Erythroblast (primary cell): Measurements from ENCODE around the gene C10orf143.

Experiments used
- GATA1 ChIP-seq: IDR thresholded peaks from 2 replicates; pipeline ENCODE4 v1.6.1; 2011; ENCODE audit warnings: low read depth, mild to moderate bottlenecking, control low read depth, low read length, moderate library complexity
- POLR2A ChIP-seq: IDR thresholded peaks from 2 replicates; pipeline ENCODE4 v1.6.1; 2011; ENCODE audit warnings: mild to moderate bottlenecking, low read length

DNA sequence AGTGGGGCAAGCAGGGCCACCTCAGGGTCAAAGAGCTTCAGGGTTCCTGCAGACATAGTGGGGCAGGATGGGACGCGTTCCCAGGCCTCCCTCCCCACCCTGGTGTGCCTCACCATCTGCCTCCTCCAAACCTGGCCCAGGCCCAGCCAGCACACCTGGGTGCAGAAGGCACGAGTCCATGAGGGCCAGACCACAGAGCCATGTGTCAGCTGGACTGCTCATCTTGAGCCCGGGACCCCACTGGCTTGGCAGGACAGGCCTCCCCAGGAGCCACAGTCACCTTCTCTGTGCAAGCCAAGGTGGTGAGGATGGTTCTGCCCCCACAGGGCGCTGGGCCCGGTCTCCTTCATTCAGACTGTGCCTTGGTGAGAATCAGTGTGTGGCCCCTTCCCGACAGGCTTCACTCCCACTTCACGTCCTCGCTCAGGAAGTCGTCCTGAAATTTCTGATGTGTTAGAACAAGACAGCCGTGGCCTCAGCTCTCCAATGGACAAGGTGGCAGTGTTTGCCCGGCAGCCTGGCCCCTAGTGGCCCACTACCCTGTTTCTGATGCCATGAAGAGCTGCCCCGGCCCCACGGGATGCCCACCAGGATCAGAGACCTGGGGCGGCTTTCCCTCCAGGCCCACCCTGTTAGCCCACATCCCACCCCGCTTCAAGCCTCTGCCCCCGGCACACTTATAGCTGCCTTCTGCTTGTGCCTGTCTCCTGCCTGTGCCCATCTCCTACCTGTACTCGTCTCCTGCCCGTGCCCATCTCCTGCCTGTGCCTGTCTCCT lies 87.0 kb downstream of the C10orf143 start:
- TF ChIP-seq POLR2A = no peak
- TF ChIP-seq GATA1 = no peak
